DOHH2 (cell line): ENCODE results near the gene PTCRA.

ENCODE experiments used
- H3F3A ChIP-seq: fragments of 200-600 bp; sonication (generic), shearing (Covaris generic); 2 replicates; pipeline ENCODE4 v1.6.0; 2016; ENCODE audit warnings: antibody characterized with exemption, mild to moderate bottlenecking; ENCODE audit not compliant: control insufficient read depth, insufficient read depth
- H3K27ac ChIP-seq: fragments of 200-600 bp; sonication (generic); 2 replicates; pipeline ENCODE4 v1.5.1; 2014; ENCODE audit warnings: low read depth, mild to moderate bottlenecking, low read length, moderate library complexity
- H3K27me3 ChIP-seq: fragments of 200-600 bp; sonication (generic); 2 replicates; pipeline ENCODE4 v1.6.1; 2014; ENCODE audit warnings: mild to moderate bottlenecking, low read length, mixed read lengths; ENCODE audit not compliant: control insufficient read depth
- H3K36me3 ChIP-seq: fragments of 200-600 bp; sonication (generic); 2 replicates; pipeline ENCODE4 v1.6.1; 2014; ENCODE audit warnings: mild to moderate bottlenecking, low read length, moderate library complexity, mixed read lengths; ENCODE audit not compliant: control insufficient read depth
- H3K4me1 ChIP-seq: fragments of 200-600 bp; sonication (generic); 2 replicates; pipeline ENCODE4 v1.6.1; 2014; ENCODE audit warnings: mild to moderate bottlenecking, low read length, mixed read lengths; ENCODE audit not compliant: control insufficient read depth
- H3K4me2 ChIP-seq: fragments of 200-600 bp; sonication (generic); 2 replicates; pipeline ENCODE4 v1.6.0; 2014; ENCODE audit warnings: mild to moderate bottlenecking, low read length, moderate library complexity
- H3K4me3 ChIP-seq: fragments of 200-600 bp; sonication (generic); 2 replicates; pipeline ENCODE4 v1.5.1; 2014; ENCODE audit warnings: mild to moderate bottlenecking, low read length, mixed read lengths
- H3K79me2 ChIP-seq: fragments of 200-600 bp; sonication (generic); 2 replicates; pipeline ENCODE4 v1.6.1; 2014; ENCODE audit warnings: mild to moderate bottlenecking, low read length, mixed read lengths; ENCODE audit not compliant: control insufficient read depth
- H3K9me2 ChIP-seq: fragments of 200-600 bp; sonication (generic); replicated peaks from 2 replicates; pipeline ENCODE4 v1.6.1; 2014; ENCODE audit warnings: mild to moderate bottlenecking, low read length, mixed read lengths; ENCODE audit not compliant: control insufficient read depth
- H3K9me3 ChIP-seq: fragments of 200-600 bp; sonication (generic); 2 replicates; pipeline ENCODE4 v1.6.1; 2014; ENCODE audit warnings: antibody characterized with exemption, low read length, mixed read lengths; ENCODE audit not compliant: control insufficient read depth, insufficient read depth
- H4K20me1 ChIP-seq: fragments of 200-600 bp; sonication (generic); 2 replicates; pipeline ENCODE4 v1.6.0; 2014; ENCODE audit warnings: low read depth, mild to moderate bottlenecking, antibody characterized with exemption, low read length, moderate library complexity; ENCODE audit not compliant: control insufficient read depth, insufficient read depth
- EZH2phosphoT487 ChIP-seq: fragments of 200-600 bp; sonication (generic); IDR thresholded peaks from 2 replicates; pipeline ENCODE4 v1.6.1; 2017; ENCODE audit warnings: borderline replicate concordance, mild to moderate bottlenecking, antibody characterized with exemption, low read length, moderate library complexity, mixed read lengths
- TF ChIP-seq, protein P1 (sequence below): fragments of 200-600 bp; sonication (generic); IDR thresholded peaks from one replicate; pipeline ENCODE4 v1.5.1; 2014; ENCODE audit warnings: antibody characterized with exemption, mild to moderate bottlenecking, low read depth, low read length; ENCODE audit not compliant: poor library complexity, severe bottlenecking

PTCRA gene

DNA sequence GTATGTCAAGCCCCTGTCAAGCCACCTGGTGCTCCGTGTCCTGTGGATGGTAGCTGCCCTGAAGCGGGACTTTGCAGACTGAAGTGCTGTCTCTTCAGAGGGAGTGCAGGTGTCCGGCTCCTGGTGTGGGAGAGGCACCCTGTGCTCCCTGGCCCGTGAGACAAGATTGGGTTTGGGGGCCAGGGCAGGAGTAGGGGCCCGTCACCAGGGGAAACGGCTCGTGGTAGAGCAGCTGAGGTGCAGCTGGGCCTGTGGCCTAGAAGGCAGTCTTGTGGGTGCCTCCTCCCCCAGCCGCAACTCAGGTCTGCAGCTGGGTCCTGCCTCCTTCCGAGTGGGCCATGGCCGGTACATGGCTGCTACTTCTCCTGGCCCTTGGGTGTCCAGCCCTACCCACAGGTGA is at the start of gene PTCRA:
PTCRA (plus strand) TSS at position 322 of the 400 bp plus-strand sequence; CDS start at position 339, 17 bp downstream.
- no peak for TF ChIP-seq EZH2phosphoT487
- TF ChIP-seq, protein P1, sequence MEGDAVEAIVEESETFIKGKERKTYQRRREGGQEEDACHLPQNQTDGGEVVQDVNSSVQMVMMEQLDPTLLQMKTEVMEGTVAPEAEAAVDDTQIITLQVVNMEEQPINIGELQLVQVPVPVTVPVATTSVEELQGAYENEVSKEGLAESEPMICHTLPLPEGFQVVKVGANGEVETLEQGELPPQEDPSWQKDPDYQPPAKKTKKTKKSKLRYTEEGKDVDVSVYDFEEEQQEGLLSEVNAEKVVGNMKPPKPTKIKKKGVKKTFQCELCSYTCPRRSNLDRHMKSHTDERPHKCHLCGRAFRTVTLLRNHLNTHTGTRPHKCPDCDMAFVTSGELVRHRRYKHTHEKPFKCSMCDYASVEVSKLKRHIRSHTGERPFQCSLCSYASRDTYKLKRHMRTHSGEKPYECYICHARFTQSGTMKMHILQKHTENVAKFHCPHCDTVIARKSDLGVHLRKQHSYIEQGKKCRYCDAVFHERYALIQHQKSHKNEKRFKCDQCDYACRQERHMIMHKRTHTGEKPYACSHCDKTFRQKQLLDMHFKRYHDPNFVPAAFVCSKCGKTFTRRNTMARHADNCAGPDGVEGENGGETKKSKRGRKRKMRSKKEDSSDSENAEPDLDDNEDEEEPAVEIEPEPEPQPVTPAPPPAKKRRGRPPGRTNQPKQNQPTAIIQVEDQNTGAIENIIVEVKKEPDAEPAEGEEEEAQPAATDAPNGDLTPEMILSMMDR, result no peak
- Histone ChIP-seq H3K9me2 (no peaks in the 10 kb centered on the region), H3K4me1 (peaks cover 14% of the 10 kb centered on the region), H3K27ac (no peak within 1 kb of the TSS), H3K4me2 (peak within 1 kb of the TSS; percentile 39), H3K79me2 (no peaks in the 10 kb centered on the region), H3K36me3 (no peaks in the 10 kb centered on the region), H3K9me3 (no peaks in the 10 kb centered on the region), H4K20me1 (no peaks in the 10 kb centered on the region), H3K4me3 (no peak within 1 kb of the TSS), H3K27me3 (no peaks in the 10 kb centered on the region), H3F3A (peaks cover 5% of the 10 kb centered on the region; the same call in 1 of the 2 replicates)

- H3K9me3 ChIP-seq, result no peaks in the 10 kb centered on the region
- H3K4me2 ChIP-seq, result no peak overlapping the region
- peaks cover 7% of the 10 kb centered on the region; the same call in 1 of the 2 replicates for H3F3A ChIP-seq
- no peak overlapping the region for H3K27ac ChIP-seq
- H3K4me3 ChIP-seq, result no peak overlapping the region
- peaks cover 15% of the 10 kb centered on the region for H3K4me1 ChIP-seq
- H3K79me2 ChIP-seq, result no peaks in the 10 kb centered on the region
- no peaks in the 10 kb centered on the region for H3K27me3 ChIP-seq
- no peaks in the 10 kb centered on the region for H3K9me2 ChIP-seq
- TF ChIP-seq, protein P1, result no peak
- no peak for TF ChIP-seq EZH2phosphoT487
- H3K36me3 ChIP-seq, result peaks cover 13% of the 10 kb centered on the region
- H4K20me1 ChIP-seq, result no peaks in the 10 kb centered on the region
Measured at GRCh38 chr6:42870145-42870936, 45.5 kb upstream of the PTCRA start.

DNA sequence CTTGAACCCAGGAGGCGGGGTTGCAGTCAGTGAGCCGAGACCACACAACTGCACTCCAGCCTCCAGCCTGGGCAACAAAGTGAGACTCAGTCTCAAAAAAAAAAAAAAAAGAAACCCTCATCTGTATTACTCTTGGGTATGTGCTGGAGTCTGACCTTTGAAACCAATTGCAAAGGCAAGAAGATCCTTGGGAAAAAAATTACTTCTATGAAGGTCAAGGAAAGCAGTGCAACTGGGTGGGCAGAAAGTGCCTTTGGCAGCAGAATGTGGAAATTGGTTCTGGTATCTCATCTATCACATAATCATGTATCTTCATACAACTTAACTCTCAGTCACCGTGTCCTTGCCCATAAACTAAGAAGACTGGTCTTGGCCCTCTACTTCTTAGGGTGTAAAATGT is 44.1 kb upstream of the PTCRA start:
- H3K27me3 ChIP-seq, result no peaks in the 10 kb centered on the region
- peaks cover 9% of the 10 kb centered on the region for H3K36me3 ChIP-seq
- peak overlapping the region; percentile 40 for H3K4me2 ChIP-seq
- peaks cover 15% of the 10 kb centered on the region for H3K4me1 ChIP-seq
- H3K4me3 ChIP-seq, result 0 out of 2 replicates have a peak overlapping the region, but pooled peaks have one; percentile 3
- no peak overlapping the region for H3K27ac ChIP-seq
- no peaks in the 10 kb centered on the region for H3K79me2 ChIP-seq
- TF ChIP-seq, protein P1, result no peak
- no peak for TF ChIP-seq EZH2phosphoT487
- no peaks in the 10 kb centered on the region for H3K9me3 ChIP-seq
- H4K20me1 ChIP-seq, result no peaks in the 10 kb centered on the region
- H3F3A ChIP-seq, result peaks cover 4% of the 10 kb centered on the region
- no peaks in the 10 kb centered on the region for H3K9me2 ChIP-seq
